OCI-LY7 (cell line): ENCODE results near the gene TBC1D4. TPM values are rescaled to one million over a fixed set of nuclear protein-coding genes. Genes with fewer than 3 reads are reported as not detected.

Source experiments
- BruUV-seq: library from RNA; stranded (reverse); fragments of 400-500 nt; replicated peaks from 2 replicates; lab custom pipeline; 2021; lab: Mats Ljungman, UMichigan
- CTCF ChIA-PET: fragments of 300-600 bp; sonication (Branson Sonifier 250); formaldehyde crosslinking; loops from one replicate; lab custom pipeline; 2022; ENCODE audit warnings: antibody characterized with exemption; ENCODE audit not compliant: unreplicated experiment; lab: Charles Lee
- POLR2A ChIA-PET: fragments of 300-600 bp; sonication (Branson Sonifier 250); formaldehyde crosslinking; loops from one replicate; lab custom pipeline; 2022; ENCODE audit warnings: antibody characterized with exemption; lab: Charles Lee
- DNase-seq: peaks from one replicate; pipeline ENCODE4 v3.0.0-alpha.2; 2015; ENCODE audit warnings: low spot score
- H2AFZ ChIP-seq: fragments of 200-600 bp; sonication (generic), shearing (Covaris generic); 2 replicates; pipeline ENCODE4 v1.6.1; 2014; ENCODE audit warnings: mild to moderate bottlenecking, antibody characterized with exemption, low read length, moderate library complexity
- H3K27ac ChIP-seq: fragments of 200-600 bp; sonication (generic); 2 replicates; pipeline ENCODE4 v1.5.1; 2014; ENCODE audit warnings: mixed run types, low read depth, mild to moderate bottlenecking, moderate library complexity, low read length, inconsistent platforms; ENCODE audit not compliant: poor library complexity, severe bottlenecking
- H3K36me3 ChIP-seq: fragments of 200-600 bp; sonication (generic); 2 replicates; pipeline ENCODE4 v1.6.1; 2014; ENCODE audit warnings: mild to moderate bottlenecking, antibody characterized with exemption, low read length, moderate library complexity, mixed read lengths; ENCODE audit not compliant: insufficient read depth
- H3K4me1 ChIP-seq: fragments of 200-600 bp; sonication (generic); 2 replicates; pipeline ENCODE4 v1.5.1; 2014; ENCODE audit warnings: mild to moderate bottlenecking, low read length; ENCODE audit not compliant: insufficient read depth, poor library complexity, severe bottlenecking
- H3K4me2 ChIP-seq: fragments of 200-600 bp; sonication (generic); 2 replicates; pipeline ENCODE4 v1.6.1; 2014; ENCODE audit warnings: mild to moderate bottlenecking, low read length
- H3K4me3 ChIP-seq: fragments of 200-600 bp; sonication (generic); 2 replicates; pipeline ENCODE4 v1.5.1; 2014; ENCODE audit warnings: mild to moderate bottlenecking, low read depth, low read length; ENCODE audit not compliant: poor library complexity, severe bottlenecking
- H3K79me2 ChIP-seq: fragments of 200-600 bp; sonication (generic); 2 replicates; pipeline ENCODE4 v1.6.1; 2016; ENCODE audit warnings: low read depth, mild to moderate bottlenecking, low read length, moderate library complexity, mixed read lengths; ENCODE audit not compliant: insufficient read depth
- H3K9me2 ChIP-seq: fragments of 200-600 bp; sonication (generic); 2 replicates; pipeline ENCODE4 v1.6.1; 2016; ENCODE audit warnings: mild to moderate bottlenecking, low read length, mixed read lengths; ENCODE audit not compliant: insufficient read depth
- H3K9me3 ChIP-seq: fragments of 200-600 bp; sonication (generic); 2 replicates; pipeline ENCODE4 v1.6.1; 2014; ENCODE audit warnings: mild to moderate bottlenecking, mixed run types, low read length, mixed read lengths
- H4K20me1 ChIP-seq: fragments of 200-600 bp; sonication (generic); 2 replicates; pipeline ENCODE4 v1.6.1; 2014; ENCODE audit warnings: mild to moderate bottlenecking, antibody characterized with exemption, low read length, moderate library complexity, mixed read lengths; ENCODE audit not compliant: insufficient read depth
- EZH2phosphoT487 ChIP-seq: fragments of 200-600 bp; sonication (generic); IDR thresholded peaks from 2 replicates; pipeline ENCODE4 v1.6.1; 2018; ENCODE audit warnings: low read depth, borderline replicate concordance, mild to moderate bottlenecking, mixed run types, antibody characterized with exemption, low read length, moderate library complexity, mixed read lengths
- intact Hi-C: fragments of 100-400 bp; cut with micrococcal nuclease; formaldehyde crosslinking; loops from one replicate; pipeline ENCODE4 v1.10.0; 2022; ENCODE audit not compliant: unreplicated experiment
- total RNA-seq, 2 experiments: library from RNA; depleted of rRNA in 1 of 2; stranded (reverse); fragments of >200 nt in 1 of 2; shearing (Covaris generic) in 1 of 2; gene quantifications; 2 replicates each; pipeline ENCODE4 v1.2.3, GENCODE V29; 2014 to 2022
- TF ChIP-seq, protein P1 (sequence below): fragments of 200-600 bp; sonication (generic); conservative IDR thresholded peaks from 2 replicates; pipeline ENCODE4 v1.5.1; 2014; ENCODE audit warnings: mild to moderate bottlenecking, antibody characterized with exemption, low read length, moderate library complexity, mixed read lengths

TBC1D4 gene
- total RNA-seq, 2 experiments from 2014 or later = 21.7 to 24.3 TPM

DNA sequence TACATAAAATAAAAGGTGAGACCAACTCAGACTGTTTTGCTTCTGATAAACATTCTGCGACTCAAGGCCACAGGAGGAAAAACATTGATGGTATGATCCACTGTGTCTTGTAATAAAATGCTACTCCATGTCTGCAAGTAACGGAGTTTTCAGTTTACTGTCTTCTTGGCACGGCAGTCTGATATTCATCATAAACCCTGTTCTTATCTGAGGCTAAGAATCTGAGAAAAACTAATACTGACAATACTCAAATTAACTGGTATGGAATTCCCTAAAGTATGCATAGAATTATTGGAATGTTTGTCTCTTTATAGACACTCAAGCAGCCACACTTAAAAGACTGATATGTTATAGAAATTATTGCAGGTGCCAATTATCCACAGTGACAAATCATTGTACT lies 125.5 kb downstream of the TBC1D4 start:
- POLR2A ChIA-PET = no interaction called here
- Histone ChIP-seq H3K27ac (no peak overlapping the region), H3K4me1 (no peaks in the 10 kb centered on the region), H3K4me3 (no peak overlapping the region), H3K9me3 (no peaks in the 10 kb centered on the region), H3K36me3 (peaks cover 26% of the 10 kb centered on the region), H4K20me1 (no peaks in the 10 kb centered on the region), H3K4me2 (no peak overlapping the region), H3K9me2 (no peaks in the 10 kb centered on the region), H3K79me2 (no peaks in the 10 kb centered on the region), H2AFZ (no peak overlapping the region)
- intact Hi-C loops = no loop called here
- TF ChIP-seq, protein P1, sequence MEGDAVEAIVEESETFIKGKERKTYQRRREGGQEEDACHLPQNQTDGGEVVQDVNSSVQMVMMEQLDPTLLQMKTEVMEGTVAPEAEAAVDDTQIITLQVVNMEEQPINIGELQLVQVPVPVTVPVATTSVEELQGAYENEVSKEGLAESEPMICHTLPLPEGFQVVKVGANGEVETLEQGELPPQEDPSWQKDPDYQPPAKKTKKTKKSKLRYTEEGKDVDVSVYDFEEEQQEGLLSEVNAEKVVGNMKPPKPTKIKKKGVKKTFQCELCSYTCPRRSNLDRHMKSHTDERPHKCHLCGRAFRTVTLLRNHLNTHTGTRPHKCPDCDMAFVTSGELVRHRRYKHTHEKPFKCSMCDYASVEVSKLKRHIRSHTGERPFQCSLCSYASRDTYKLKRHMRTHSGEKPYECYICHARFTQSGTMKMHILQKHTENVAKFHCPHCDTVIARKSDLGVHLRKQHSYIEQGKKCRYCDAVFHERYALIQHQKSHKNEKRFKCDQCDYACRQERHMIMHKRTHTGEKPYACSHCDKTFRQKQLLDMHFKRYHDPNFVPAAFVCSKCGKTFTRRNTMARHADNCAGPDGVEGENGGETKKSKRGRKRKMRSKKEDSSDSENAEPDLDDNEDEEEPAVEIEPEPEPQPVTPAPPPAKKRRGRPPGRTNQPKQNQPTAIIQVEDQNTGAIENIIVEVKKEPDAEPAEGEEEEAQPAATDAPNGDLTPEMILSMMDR = no peak
- no peak for TF ChIP-seq EZH2phosphoT487
- CTCF ChIA-PET = no interaction called here
- no peak for DNase-seq
- no TSS peak for BruUV-seq

DNA sequence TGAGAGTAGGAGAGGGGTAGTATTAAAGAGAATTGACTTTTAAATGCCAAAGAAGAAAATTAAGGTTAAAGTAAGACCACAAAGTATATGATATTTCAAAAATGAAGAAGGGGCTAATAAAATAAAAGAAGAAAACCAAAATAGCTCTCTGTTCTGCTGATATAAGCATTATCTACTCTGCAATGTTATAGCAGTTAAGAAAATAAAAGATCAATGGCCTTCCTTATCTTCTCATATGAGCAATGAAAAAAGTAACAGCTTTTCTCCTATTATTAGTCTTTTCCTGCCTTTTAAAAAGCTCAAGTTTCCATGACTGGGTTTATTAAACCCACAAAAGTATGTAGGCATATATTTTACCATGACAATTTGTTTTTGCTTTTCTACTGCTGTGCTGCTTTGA lies 126.4 kb downstream of the TBC1D4 start:
- ChIA-PET POLR2A (no interaction called here), CTCF (interaction anchor here (0.6 kb wide), 1 partner anchor 19 kb away, joined by 3 read pairs; no protein-coding TSS in a partner anchor)
- no peak overlapping the region for H2AFZ ChIP-seq
- no peak for DNase-seq
- H4K20me1 ChIP-seq = no peaks in the 10 kb centered on the region
- H3K4me2 ChIP-seq = no peak overlapping the region
- peaks cover 26% of the 10 kb centered on the region for H3K36me3 ChIP-seq
- TF ChIP-seq EZH2phosphoT487 = no peak
- TF ChIP-seq, protein P1 = no peak
- no peak overlapping the region for H3K27ac ChIP-seq
- H3K9me2 ChIP-seq = no peaks in the 10 kb centered on the region
- intact Hi-C loops = no loop called here
- no peaks in the 10 kb centered on the region for H3K9me3 ChIP-seq
- BruUV-seq = no TSS peak
- H3K4me1 ChIP-seq = no peaks in the 10 kb centered on the region
- no peaks in the 10 kb centered on the region for H3K79me2 ChIP-seq
- H3K4me3 ChIP-seq = no peak overlapping the region

DNA sequence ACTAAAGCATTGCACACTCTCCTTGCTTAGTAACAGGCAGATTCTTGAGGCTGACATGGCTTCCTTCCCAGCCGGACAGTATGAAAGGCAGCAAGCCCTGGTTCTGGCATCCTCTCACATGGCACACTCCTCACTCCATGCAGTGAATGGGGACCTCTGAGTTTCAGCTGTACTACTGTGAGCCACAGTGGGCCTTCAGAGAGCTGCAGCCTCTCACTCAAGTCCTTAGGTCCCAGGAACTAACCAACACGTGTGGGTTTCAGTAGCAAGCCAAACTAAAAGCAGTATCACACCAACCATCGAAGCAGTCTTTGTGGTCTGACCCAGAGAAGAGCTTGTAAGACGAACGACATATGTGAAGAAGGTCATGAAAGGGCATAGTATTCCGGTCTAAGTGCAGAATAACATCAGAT lies 128.2 kb downstream of the TBC1D4 start:
- POLR2A ChIA-PET = no interaction called here
- TF ChIP-seq, protein P1 = no peak
- DNase-seq = no peak
- no peaks in the 10 kb centered on the region for H3K9me3 ChIP-seq
- H3K36me3 ChIP-seq = peaks cover 29% of the 10 kb centered on the region
- no peak overlapping the region for H3K4me2 ChIP-seq
- H4K20me1 ChIP-seq = no peaks in the 10 kb centered on the region
- H3K27ac ChIP-seq = no peak overlapping the region
- no peak overlapping the region for H2AFZ ChIP-seq
- BruUV-seq = no TSS peak
- no peaks in the 10 kb centered on the region for H3K4me1 ChIP-seq
- intact Hi-C loops = no loop called here
- CTCF ChIA-PET = no interaction called here
- no peak overlapping the region for H3K4me3 ChIP-seq
- H3K9me2 ChIP-seq = no peaks in the 10 kb centered on the region
- no peaks in the 10 kb centered on the region for H3K79me2 ChIP-seq
